ENCODE results near the gene SLC35B2.
A peak's percentile ranks its signal among the peaks of the same experiment; 100 is the strongest.

The SLC35B2 gene

DNA sequence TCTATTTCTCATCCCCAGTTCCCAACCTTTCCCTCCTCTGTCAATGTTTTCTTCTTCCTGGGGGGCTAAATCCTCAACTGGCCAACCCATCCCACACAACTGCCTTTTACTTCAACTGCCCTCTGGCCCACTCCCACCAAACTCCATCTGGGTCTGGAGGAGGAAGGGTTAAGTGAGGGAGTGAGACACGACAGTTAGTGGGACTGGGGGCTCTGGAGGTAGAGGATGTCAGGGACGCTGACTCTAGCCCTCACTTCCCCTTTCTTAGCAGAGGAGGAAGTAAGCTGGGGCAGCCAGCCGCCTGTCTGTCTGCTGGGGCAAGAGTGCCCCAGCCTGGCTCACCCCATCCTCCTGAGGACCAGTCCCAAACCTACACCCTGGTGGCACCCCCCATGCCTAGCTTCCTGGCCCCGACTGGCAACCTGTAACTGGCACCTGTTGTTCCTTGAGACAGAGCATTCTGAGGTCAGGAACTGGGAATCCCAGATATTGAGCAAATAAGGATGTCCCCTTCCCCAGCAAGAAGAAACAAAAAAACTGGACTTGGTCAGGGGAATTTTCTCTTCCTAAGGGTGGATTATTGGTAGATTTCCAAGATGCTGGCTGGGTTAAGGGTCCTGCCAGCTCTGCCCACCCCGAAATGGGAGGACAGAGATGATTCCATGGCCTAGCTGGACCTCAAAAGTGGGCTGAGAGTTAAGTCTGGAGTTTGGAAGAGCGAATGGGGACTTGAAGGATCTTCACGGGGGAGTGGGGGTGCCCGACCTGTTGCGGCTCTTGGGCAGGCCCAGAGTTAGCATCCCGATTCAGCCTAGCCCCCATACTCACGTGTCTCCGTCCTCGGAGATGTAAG is 7.1 kb upstream of the SLC35B2 start:
- Histone ChIP-seq H3K9me3 (ENCODE audit: insufficient read depth, low read length, severe bottlenecking) (no peaks in the 10 kb centered on the region), H2AFZ (ENCODE audit: low read depth, low read length) (peak overlapping the region; percentile 82; the same call in 1 of the 2 replicates), H3K27ac (ENCODE audit: low read length) (peak overlapping the region; percentile 26), H3K79me2 (ENCODE audit: insufficient read depth, low read length) (peaks cover 23% of the 10 kb centered on the region), H3K4me1 (ENCODE audit: insufficient read depth, low read length) (peaks cover 33% of the 10 kb centered on the region), H3K27me3 (ENCODE audit: insufficient read depth, low read length, poor library complexity) (no peaks in the 10 kb centered on the region), H4K20me1 (ENCODE audit: insufficient read depth, low read length) (peaks cover 19% of the 10 kb centered on the region), H3K36me3 (ENCODE audit: insufficient read depth, low read length) (peaks cover 30% of the 10 kb centered on the region), H3K4me2 (ENCODE audit: insufficient read depth, low read length) (peak overlapping the region; percentile 78), H3K9ac (ENCODE audit: low read depth, low read length) (peak overlapping the region; percentile 64), H3K4me3 (ENCODE audit: low read depth in 1 of 2, low read length in 2 of 2) (peak overlapping the region; percentile 65 to 79)
- peak; percentile 25; the same call in 2 of the 3 replicates for ATAC-seq (ENCODE audit: insufficient read depth, low read depth)
- DNase-seq: peak; percentile 33
- TF ChIP-seq, protein P1, sequence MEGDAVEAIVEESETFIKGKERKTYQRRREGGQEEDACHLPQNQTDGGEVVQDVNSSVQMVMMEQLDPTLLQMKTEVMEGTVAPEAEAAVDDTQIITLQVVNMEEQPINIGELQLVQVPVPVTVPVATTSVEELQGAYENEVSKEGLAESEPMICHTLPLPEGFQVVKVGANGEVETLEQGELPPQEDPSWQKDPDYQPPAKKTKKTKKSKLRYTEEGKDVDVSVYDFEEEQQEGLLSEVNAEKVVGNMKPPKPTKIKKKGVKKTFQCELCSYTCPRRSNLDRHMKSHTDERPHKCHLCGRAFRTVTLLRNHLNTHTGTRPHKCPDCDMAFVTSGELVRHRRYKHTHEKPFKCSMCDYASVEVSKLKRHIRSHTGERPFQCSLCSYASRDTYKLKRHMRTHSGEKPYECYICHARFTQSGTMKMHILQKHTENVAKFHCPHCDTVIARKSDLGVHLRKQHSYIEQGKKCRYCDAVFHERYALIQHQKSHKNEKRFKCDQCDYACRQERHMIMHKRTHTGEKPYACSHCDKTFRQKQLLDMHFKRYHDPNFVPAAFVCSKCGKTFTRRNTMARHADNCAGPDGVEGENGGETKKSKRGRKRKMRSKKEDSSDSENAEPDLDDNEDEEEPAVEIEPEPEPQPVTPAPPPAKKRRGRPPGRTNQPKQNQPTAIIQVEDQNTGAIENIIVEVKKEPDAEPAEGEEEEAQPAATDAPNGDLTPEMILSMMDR (IDR thresholded peaks at IDR 0.05; ENCODE audit: borderline replicate concordance, extremely low read depth, low read length, poor library complexity, severe bottlenecking): no peak
- TF ChIP-seq EZH2 (IDR thresholded peaks at IDR 0.05; ENCODE audit: borderline replicate concordance, low read depth, low read length, severe bottlenecking): no peak

DNA sequence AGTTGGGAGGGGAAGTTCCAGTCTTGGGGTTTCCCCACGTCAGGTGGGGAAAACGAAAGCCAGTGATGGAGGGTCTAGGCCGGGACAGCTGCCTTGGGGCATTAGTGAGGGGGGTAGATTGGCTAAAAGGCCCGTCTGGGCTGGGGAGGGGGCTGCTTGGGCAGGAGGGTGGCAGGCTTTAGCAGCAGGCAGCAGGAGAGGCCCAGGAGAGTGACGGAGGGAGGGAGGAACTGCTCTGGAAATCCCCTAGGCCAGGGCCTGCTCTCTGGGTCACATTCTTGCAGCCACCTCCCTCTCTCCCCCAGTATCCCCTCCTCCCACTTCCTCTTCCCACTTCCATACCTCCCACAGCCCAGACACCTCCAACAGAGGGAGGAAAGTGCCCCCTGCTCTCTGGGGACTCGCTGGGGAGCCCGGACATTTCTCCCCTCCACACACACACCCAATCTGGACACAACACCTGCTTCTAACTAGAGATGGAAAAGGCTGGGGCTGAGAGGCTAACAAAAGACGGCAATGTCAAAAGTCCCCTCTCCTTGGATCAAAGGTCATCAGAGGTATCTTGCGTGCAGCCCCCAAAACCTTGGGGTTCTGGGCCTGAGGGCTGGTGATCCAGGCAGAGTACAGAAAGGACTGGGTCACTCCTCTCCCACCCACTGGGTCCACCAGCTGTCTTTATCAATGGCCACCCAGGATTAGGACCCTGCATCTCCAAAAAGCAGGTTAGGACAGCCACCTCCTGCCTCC is 6.2 kb upstream of the SLC35B2 start:
- Histone ChIP-seq H3K79me2 (ENCODE audit: insufficient read depth, low read length) (peaks cover 23% of the 10 kb centered on the region), H2AFZ (ENCODE audit: low read depth, low read length) (no peak overlapping the region), H3K4me2 (ENCODE audit: insufficient read depth, low read length) (peak overlapping the region; percentile 78), H3K4me3 (ENCODE audit: low read depth in 1 of 2, low read length in 2 of 2) (peak overlapping the region in 1 of 2 experiments; percentile 79; a peak in 2 of 4 replicates), H3K36me3 (ENCODE audit: insufficient read depth, low read length) (peaks cover 38% of the 10 kb centered on the region), H3K4me1 (ENCODE audit: insufficient read depth, low read length) (peaks cover 33% of the 10 kb centered on the region), H3K27me3 (ENCODE audit: insufficient read depth, low read length, poor library complexity) (no peaks in the 10 kb centered on the region), H3K9ac (ENCODE audit: low read depth, low read length) (peak overlapping the region; percentile 64), H4K20me1 (ENCODE audit: insufficient read depth, low read length) (peaks cover 19% of the 10 kb centered on the region), H3K9me3 (ENCODE audit: insufficient read depth, low read length, severe bottlenecking) (no peaks in the 10 kb centered on the region), H3K27ac (ENCODE audit: low read length) (peak overlapping the region; percentile 49; the same call in 1 of the 2 replicates)
- no peak for DNase-seq
- TF ChIP-seq EZH2 (IDR thresholded peaks at IDR 0.05; ENCODE audit: borderline replicate concordance, low read depth, low read length, severe bottlenecking): no peak
- TF ChIP-seq, protein P1 (IDR thresholded peaks at IDR 0.05; ENCODE audit: borderline replicate concordance, extremely low read depth, low read length, poor library complexity, severe bottlenecking): no peak
- ATAC-seq (ENCODE audit: insufficient read depth, low read depth): no peak

DNA sequence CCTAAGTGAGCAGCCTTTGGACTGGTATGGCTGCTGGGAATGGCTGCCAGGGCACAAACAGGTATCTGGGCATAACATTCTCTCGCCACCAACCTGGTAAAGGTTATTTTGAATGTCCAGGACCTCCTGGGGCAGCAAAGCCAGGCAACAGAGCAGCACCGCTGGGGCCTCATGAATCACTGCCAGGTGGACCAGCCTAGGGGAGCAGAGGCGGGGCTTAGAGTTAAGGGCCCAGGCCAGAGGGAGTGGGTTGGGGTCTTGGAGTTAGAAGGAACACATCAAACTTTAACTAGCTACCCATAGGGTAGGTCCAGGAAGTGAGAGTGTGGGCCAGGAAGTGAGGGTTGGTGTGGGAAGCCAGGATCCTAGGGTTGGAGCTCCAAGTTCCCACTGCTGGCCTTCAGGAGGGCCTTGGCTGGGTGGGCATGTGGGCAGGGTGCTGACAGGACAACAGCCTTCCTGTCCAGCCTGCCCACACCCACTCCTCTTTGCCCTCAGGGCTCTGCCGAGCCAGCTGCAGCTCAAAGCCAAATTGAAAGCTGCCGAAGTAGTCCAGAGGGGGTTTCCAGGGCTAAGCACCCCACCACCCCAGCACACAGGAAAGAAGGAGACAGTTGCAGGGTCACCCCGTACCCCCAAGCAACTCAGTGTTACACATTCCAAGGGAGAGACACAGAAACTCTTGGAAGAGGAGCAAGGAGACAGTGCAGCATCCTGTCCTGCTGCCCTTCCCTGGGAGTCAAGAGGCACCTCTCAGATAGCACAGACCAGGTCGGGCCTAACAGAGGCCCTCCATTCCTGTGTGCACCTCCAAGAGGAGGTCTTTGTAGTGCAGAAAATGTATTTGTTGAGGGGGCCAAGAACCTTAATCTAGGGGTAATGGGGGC is 5.4 kb upstream of the SLC35B2 start:
- H3K36me3 ChIP-seq (ENCODE audit: insufficient read depth, low read length): peaks cover 42% of the 10 kb centered on the region
- peaks cover 19% of the 10 kb centered on the region for H4K20me1 ChIP-seq (ENCODE audit: insufficient read depth, low read length)
- H3K27ac ChIP-seq (ENCODE audit: low read length): peak overlapping the region; percentile 49
- no peaks in the 10 kb centered on the region for H3K27me3 ChIP-seq (ENCODE audit: insufficient read depth, low read length, poor library complexity)
- ATAC-seq (ENCODE audit: insufficient read depth, low read depth): no peak
- no peaks in the 10 kb centered on the region for H3K9me3 ChIP-seq (ENCODE audit: insufficient read depth, low read length, severe bottlenecking)
- TF ChIP-seq, protein P1 (IDR thresholded peaks at IDR 0.05; ENCODE audit: borderline replicate concordance, extremely low read depth, low read length, poor library complexity, severe bottlenecking): no peak
- no peak for TF ChIP-seq EZH2 (IDR thresholded peaks at IDR 0.05; ENCODE audit: borderline replicate concordance, low read depth, low read length, severe bottlenecking)
- peak overlapping the region; percentile 64; the same call in 1 of the 2 replicates for H3K9ac ChIP-seq (ENCODE audit: low read depth, low read length)
- DNase-seq: no peak
- no peak overlapping the region for H3K4me3 ChIP-seq (ENCODE audit: low read depth in 1 of 2, low read length in 2 of 2)
- peak overlapping the region; percentile 78; the same call in 1 of the 2 replicates for H3K4me2 ChIP-seq (ENCODE audit: insufficient read depth, low read length)
- H2AFZ ChIP-seq (ENCODE audit: low read depth, low read length): no peak overlapping the region
- peaks cover 38% of the 10 kb centered on the region for H3K4me1 ChIP-seq (ENCODE audit: insufficient read depth, low read length)
- H3K79me2 ChIP-seq (ENCODE audit: insufficient read depth, low read length): peaks cover 23% of the 10 kb centered on the region
